SU-DHL-6 (cell line): ENCODE measurements around the gene BMPR1A.

Experiments used
- H2AFZ ChIP-seq: fragments of 200-600 bp; sonication (generic); 2 replicates; pipeline ENCODE4 v1.6.1; 2014; ENCODE audit warnings: low read depth, mild to moderate bottlenecking, moderate library complexity, mixed read lengths, antibody characterized with exemption, low read length; ENCODE audit not compliant: severe bottlenecking
- H3F3A ChIP-seq: fragments of 200-600 bp; shearing (Covaris generic); 2 replicates; pipeline ENCODE4 v1.6.0; 2016; ENCODE audit warnings: antibody characterized with exemption, mild to moderate bottlenecking; ENCODE audit not compliant: insufficient read depth
- H3K27ac ChIP-seq: fragments of 200-600 bp; sonication (generic); 2 replicates; pipeline ENCODE4 v1.5.1; 2016; ENCODE audit warnings: low read depth, mild to moderate bottlenecking, low read length, moderate library complexity, mixed read lengths
- H3K27me3 ChIP-seq: fragments of 200-600 bp; sonication (generic), shearing (Covaris generic); 2 replicates; pipeline ENCODE4 v1.6.0; 2014; ENCODE audit warnings: mild to moderate bottlenecking, low read length
- H3K36me3 ChIP-seq: fragments of 200-600 bp; sonication (generic); 2 replicates; pipeline ENCODE4 v1.6.1; 2014; ENCODE audit warnings: mild to moderate bottlenecking, low read length, mixed read lengths
- H3K4me2 ChIP-seq: fragments of 300-600, 200-600 bp; shearing (Covaris generic), sonication (generic); 2 replicates; pipeline ENCODE4 v1.6.0; 2014; ENCODE audit warnings: low read length, low read depth, mild to moderate bottlenecking; ENCODE audit not compliant: poor library complexity, severe bottlenecking
- H3K4me3 ChIP-seq: fragments of 200-600 bp; sonication (generic); 2 replicates; pipeline ENCODE4 v1.5.1; 2014; ENCODE audit warnings: antibody characterized with exemption, low read length, mild to moderate bottlenecking, mixed read lengths; ENCODE audit not compliant: insufficient read depth, poor library complexity, severe bottlenecking
- H3K79me2 ChIP-seq: fragments of 200-600 bp; sonication (generic); 2 replicates; pipeline ENCODE4 v1.6.1; 2014; ENCODE audit warnings: mild to moderate bottlenecking, low read length, moderate library complexity; ENCODE audit not compliant: insufficient read depth
- H3K9ac ChIP-seq: fragments of 200-600 bp; sonication (generic); 2 replicates; pipeline ENCODE4 v1.7.0; 2014; ENCODE audit warnings: mild to moderate bottlenecking, low read length
- H3K9me2 ChIP-seq: fragments of 200-600 bp; sonication (generic); replicated peaks from 2 replicates; pipeline ENCODE4 v1.6.1; 2014; ENCODE audit warnings: low read length; ENCODE audit not compliant: insufficient read depth
- H3K9me3 ChIP-seq: fragments of 200-600 bp; sonication (generic); 2 replicates; pipeline ENCODE4 v1.6.1; 2014; ENCODE audit warnings: low read length, mixed read lengths; ENCODE audit not compliant: insufficient read depth
- H4K20me1 ChIP-seq: fragments of 200-600 bp; sonication (generic); 2 replicates; pipeline ENCODE4 v1.6.1; 2014; ENCODE audit warnings: low read depth, mild to moderate bottlenecking, antibody characterized with exemption, low read length, moderate library complexity, mixed read lengths
- EZH2phosphoT487 ChIP-seq: fragments of 200-600 bp; sonication (generic), shearing (Covaris generic); conservative IDR thresholded peaks from 2 replicates; pipeline ENCODE4 v1.6.1; 2018; ENCODE audit warnings: mild to moderate bottlenecking, antibody characterized with exemption, low read length, moderate library complexity, mixed read lengths
- TF ChIP-seq, protein P1 (sequence below): fragments of 200-600 bp; sonication (generic); IDR thresholded peaks from one replicate; pipeline ENCODE4 v1.5.1; 2017; ENCODE audit warnings: antibody characterized with exemption, mild to moderate bottlenecking, low read length, moderate library complexity; ENCODE audit not compliant: insufficient read depth, poor library complexity, severe bottlenecking

BMPR1A gene

DNA sequence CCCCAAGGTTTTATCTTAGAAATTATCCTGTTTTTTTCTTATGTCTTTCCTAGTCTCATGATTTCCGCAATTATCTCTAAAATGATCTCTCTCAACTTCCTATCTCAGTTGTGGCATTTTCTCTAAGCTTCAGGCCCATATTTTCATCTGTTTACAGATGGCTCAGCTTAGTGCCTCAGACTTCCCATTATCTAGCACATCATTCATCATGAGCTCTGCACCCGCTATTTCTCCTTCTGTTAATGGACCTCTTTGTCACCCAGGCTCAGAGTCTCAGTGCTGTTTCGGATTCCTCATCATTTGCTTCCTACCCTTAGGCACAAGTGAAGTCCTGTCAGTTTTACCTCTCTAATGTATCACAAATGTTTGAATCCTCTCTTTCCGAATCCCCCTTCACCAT, 84.1 kb downstream of the BMPR1A start:
- H3K4me3 ChIP-seq, result no peak overlapping the region
- H3F3A ChIP-seq, result no peaks in the 10 kb centered on the region
- H3K4me2 ChIP-seq, result no peak overlapping the region
- no peak overlapping the region for H3K27ac ChIP-seq
- peaks cover 23% of the 10 kb centered on the region for H3K79me2 ChIP-seq
- H4K20me1 ChIP-seq, result no peaks in the 10 kb centered on the region; the same call in 1 of the 2 replicates
- H2AFZ ChIP-seq, result no peak overlapping the region
- H3K9me3 ChIP-seq, result no peaks in the 10 kb centered on the region
- no peak overlapping the region for H3K9ac ChIP-seq
- TF ChIP-seq EZH2phosphoT487, result no peak
- TF ChIP-seq, protein P1, sequence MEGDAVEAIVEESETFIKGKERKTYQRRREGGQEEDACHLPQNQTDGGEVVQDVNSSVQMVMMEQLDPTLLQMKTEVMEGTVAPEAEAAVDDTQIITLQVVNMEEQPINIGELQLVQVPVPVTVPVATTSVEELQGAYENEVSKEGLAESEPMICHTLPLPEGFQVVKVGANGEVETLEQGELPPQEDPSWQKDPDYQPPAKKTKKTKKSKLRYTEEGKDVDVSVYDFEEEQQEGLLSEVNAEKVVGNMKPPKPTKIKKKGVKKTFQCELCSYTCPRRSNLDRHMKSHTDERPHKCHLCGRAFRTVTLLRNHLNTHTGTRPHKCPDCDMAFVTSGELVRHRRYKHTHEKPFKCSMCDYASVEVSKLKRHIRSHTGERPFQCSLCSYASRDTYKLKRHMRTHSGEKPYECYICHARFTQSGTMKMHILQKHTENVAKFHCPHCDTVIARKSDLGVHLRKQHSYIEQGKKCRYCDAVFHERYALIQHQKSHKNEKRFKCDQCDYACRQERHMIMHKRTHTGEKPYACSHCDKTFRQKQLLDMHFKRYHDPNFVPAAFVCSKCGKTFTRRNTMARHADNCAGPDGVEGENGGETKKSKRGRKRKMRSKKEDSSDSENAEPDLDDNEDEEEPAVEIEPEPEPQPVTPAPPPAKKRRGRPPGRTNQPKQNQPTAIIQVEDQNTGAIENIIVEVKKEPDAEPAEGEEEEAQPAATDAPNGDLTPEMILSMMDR, result no peak
- H3K36me3 ChIP-seq, result peaks cover 12% of the 10 kb centered on the region; the same call in 1 of the 2 replicates
- H3K9me2 ChIP-seq, result no peaks in the 10 kb centered on the region
- H3K27me3 ChIP-seq, result no peaks in the 10 kb centered on the region

DNA sequence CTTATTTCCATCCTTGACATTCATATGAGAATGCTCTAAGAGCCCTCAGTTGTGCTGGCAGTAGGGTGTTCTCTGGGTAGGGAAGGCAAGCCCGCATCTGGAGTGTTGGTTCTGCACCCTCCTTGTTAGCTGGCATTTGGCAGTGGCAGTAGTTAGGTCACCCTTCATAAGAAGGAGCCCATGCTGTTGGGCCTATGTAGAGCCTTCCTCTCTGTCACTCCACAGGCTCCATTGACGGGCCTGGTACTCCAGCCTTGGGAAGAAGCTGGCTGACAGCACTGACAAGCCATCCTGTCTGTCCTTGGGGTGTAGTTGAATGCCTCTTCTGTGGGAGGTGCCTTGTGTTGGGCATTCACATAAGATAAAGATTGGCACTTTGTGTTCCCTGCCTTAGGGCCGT, 89.7 kb downstream of the BMPR1A start:
- H3K27ac ChIP-seq, result no peak overlapping the region
- H2AFZ ChIP-seq, result no peak overlapping the region
- no peaks in the 10 kb centered on the region for H3K9me2 ChIP-seq
- no peaks in the 10 kb centered on the region for H3K79me2 ChIP-seq
- peaks cover 6% of the 10 kb centered on the region; the same call in 1 of the 2 replicates for H3K36me3 ChIP-seq
- no peak for TF ChIP-seq EZH2phosphoT487
- TF ChIP-seq, protein P1, result no peak
- H3K4me3 ChIP-seq, result no peak overlapping the region
- no peak overlapping the region for H3K4me2 ChIP-seq
- H3K9ac ChIP-seq, result no peak overlapping the region
- H3K9me3 ChIP-seq, result no peaks in the 10 kb centered on the region
- H3F3A ChIP-seq, result no peaks in the 10 kb centered on the region
- H3K27me3 ChIP-seq, result no peaks in the 10 kb centered on the region
- H4K20me1 ChIP-seq, result no peaks in the 10 kb centered on the region

DNA sequence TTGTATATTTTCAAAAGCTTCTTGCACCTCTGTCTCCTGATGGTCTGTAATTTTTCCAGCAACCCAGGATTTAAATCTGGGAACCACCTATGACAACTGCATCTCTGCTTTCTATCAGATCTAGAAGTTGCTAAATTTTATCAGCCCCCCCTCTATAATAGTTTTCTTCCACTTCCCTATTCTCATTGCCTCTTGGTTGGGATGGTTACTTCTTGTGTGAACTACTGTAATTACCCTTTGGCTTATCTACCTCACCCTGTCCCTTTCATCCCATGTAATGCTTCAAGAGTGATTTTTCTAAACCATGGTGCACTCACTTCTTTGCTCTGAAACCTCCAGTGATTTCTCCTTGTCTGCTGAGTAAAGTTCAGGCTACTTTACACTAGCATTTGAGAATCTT, 92.3 kb downstream of the BMPR1A start:
- no peak overlapping the region for H3K4me2 ChIP-seq
- H3K27me3 ChIP-seq, result no peaks in the 10 kb centered on the region
- no peak overlapping the region for H2AFZ ChIP-seq
- H3K36me3 ChIP-seq, result no peaks in the 10 kb centered on the region
- no peak overlapping the region for H3K4me3 ChIP-seq
- no peak overlapping the region for H3K27ac ChIP-seq
- H4K20me1 ChIP-seq, result no peaks in the 10 kb centered on the region
- TF ChIP-seq EZH2phosphoT487, result no peak
- TF ChIP-seq, protein P1, result no peak
- no peaks in the 10 kb centered on the region for H3K9me2 ChIP-seq
- no peaks in the 10 kb centered on the region for H3F3A ChIP-seq
- H3K9me3 ChIP-seq, result no peaks in the 10 kb centered on the region
- H3K79me2 ChIP-seq, result no peaks in the 10 kb centered on the region
- no peak overlapping the region for H3K9ac ChIP-seq
